Lung (tissue), 12 donors: ENCODE results near the gene RIN3. TPM values are rescaled to one million over a fixed set of nuclear protein-coding genes. Genes with fewer than 3 reads are reported as not detected.

ENCODE experiments used
- ATAC-seq: fragments of 200-7000 bp; cut with Tn5 transposase; one replicate; pipeline ENCODE4 v1.9.1; 2020; ENCODE audit warnings: moderate number of reproducible peaks; ENCODE audit not compliant: insufficient read depth, low FRiP score
- DNase-seq, 3 donors: peaks; one replicate each; pipeline ENCODE4 v3.0.0-alpha.2; 2013 to 2017
- H3K27ac ChIP-seq, 2 donors: one replicate each; pipeline ENCODE4 v1.5.1; 2013; ENCODE audit warnings: mild to moderate bottlenecking in 2 of 2, moderate library complexity in 2 of 2, control low read depth in 1 of 2, inconsistent platforms in 1 of 2, low read depth in 1 of 2, low read length in 1 of 2
- H3K27me3 ChIP-seq, 3 donors: one replicate each; pipeline ENCODE4 v1.5.1; 2013; ENCODE audit warnings: low read length in 2 of 3; ENCODE audit not compliant: control insufficient read depth in 3 of 3, insufficient read depth in 3 of 3
- H3K36me3 ChIP-seq, 4 donors: one replicate each; pipeline ENCODE4 v1.5.1; 2013; ENCODE audit warnings: low read length in 4 of 4, mild to moderate bottlenecking in 1 of 4, moderate library complexity in 1 of 4; ENCODE audit not compliant: control insufficient read depth in 4 of 4, insufficient read depth in 4 of 4
- H3K4me1 ChIP-seq, 5 donors: one replicate each; pipeline ENCODE4 v1.5.1; 2013; ENCODE audit warnings: low read length in 5 of 5, mild to moderate bottlenecking in 2 of 5, moderate library complexity in 1 of 5; ENCODE audit not compliant: control insufficient read depth in 5 of 5, insufficient read depth in 5 of 5
- H3K4me3 ChIP-seq: one replicate; pipeline ENCODE4 v1.5.1; 2013; ENCODE audit warnings: mild to moderate bottlenecking, control low read depth, moderate library complexity
- H3K9ac ChIP-seq, 2 donors: one replicate each; pipeline ENCODE4 v1.5.1; 2013; ENCODE audit warnings: low read length in 2 of 2, control low read depth in 1 of 2; ENCODE audit not compliant: insufficient read depth in 1 of 2
- H3K9me3 ChIP-seq, 4 donors: one replicate each; pipeline ENCODE4 v1.5.1; 2013; ENCODE audit warnings: low read length in 3 of 4, mild to moderate bottlenecking in 1 of 4, moderate library complexity in 1 of 4; ENCODE audit not compliant: control insufficient read depth in 4 of 4, insufficient read depth in 3 of 4
- CTCF ChIP-seq: IDR thresholded peaks from 2 replicates; pipeline ENCODE4 v1.5.1; 2012; ENCODE audit warnings: mild to moderate bottlenecking; ENCODE audit errors: control extremely low read depth, extremely low read depth
- WGBS, 2 donors: extraction: QIAGEN DNeasy Blood & Tissue Kit; methylation state at CpG; one replicate each; pipeline ENCODE4 v1.1.7; 2013; 5-methylcytosine and 5-hydroxymethylcytosine counted together
- polyA plus RNA-seq, 2 donors: library from polyadenylated mRNA; stranded (reverse); fragments of 200-250 nt; gene quantifications; one replicate each; pipeline ENCODE4 v1.2.1, GENCODE V29; 2013
- total RNA-seq, 2 donors: library from RNA; depleted of rRNA in 1 of 2; stranded (reverse); fragments of >200 nt in 1 of 2; gene quantifications; one replicate each; pipeline ENCODE4 v1.2.1, GENCODE V29; 2014 to 2021
- donor health status: control.
- donor health status: control.
- donor health status: Bipolar disorder and iron deficiency.
- donor health status: healthy.
- donor health status: DM: yes; HTN: yes; CAD: no.

The RIN3 gene
- total and polyA plus RNA-seq, 4 donors: 19.3 to 55.5 (median 40.2) TPM

GRCh38 chr14:92473261-92473968 is 40.2 kb upstream of the RIN3 start:
- Histone ChIP-seq H3K4me1 (peaks cover 0 to 5% (median 1%) of the 10 kb centered on the region in 5 donors), H3K27me3 (no peaks in the 10 kb centered on the region), H3K9me3 (no peaks in the 10 kb centered on the region), H3K4me3 (no peak overlapping the region), H3K27ac (no peak overlapping the region), H3K9ac (no peak overlapping the region), H3K36me3 (no peaks in the 10 kb centered on the region)
- no peak for TF ChIP-seq CTCF
- ATAC-seq (peak; percentile 46), DNase-seq (peak in 1 of 3 donors; percentile 3)
- WGBS, 2 donors: 49 to 65% methylated on average over 9 of the region's 9 CpGs

- no peak overlapping the region for H3K4me3 ChIP-seq
- H3K27me3 ChIP-seq: no peaks in the 10 kb centered on the region
- H3K9me3 ChIP-seq: no peaks in the 10 kb centered on the region
- no peak overlapping the region for H3K27ac ChIP-seq
- no peak for DNase-seq
- H3K9ac ChIP-seq: no peak overlapping the region
- H3K36me3 ChIP-seq: no peaks in the 10 kb centered on the region
- ATAC-seq: no peak
- TF ChIP-seq CTCF: no peak
- WGBS, 2 donors: 77 to 97% methylated on average over 3 of the region's 3 CpGs
- H3K4me1 ChIP-seq: peaks cover 0 to 5% (median 1%) of the 10 kb centered on the region in 5 donors
These were observed 39.5 kb upstream of the RIN3 start for GRCh38 chr14:92473969-92474535.

- no peak for TF ChIP-seq CTCF
- DNase-seq (no peak), ATAC-seq (no peak)
- Histone ChIP-seq H3K4me3 (no peak overlapping the region), H3K27me3 (no peaks in the 10 kb centered on the region), H3K9ac (no peak overlapping the region), H3K9me3 (no peaks in the 10 kb centered on the region), H3K27ac (peak overlapping the region in 1 of 2 donors; percentile 56), H3K4me1 (peaks cover 0 to 5% (median 1%) of the 10 kb centered on the region in 5 donors), H3K36me3 (no peaks in the 10 kb centered on the region)
- WGBS, 2 donors: 94 to 100% methylated on average over 1 of the region's 1 CpG
These were observed 38.5 kb upstream of the RIN3 start for GRCh38 chr14:92475037-92475436.
